NB4 (cell line): ENCODE measurements around the gene SPINK1.

ENCODE experiments used
- DNase-seq: peaks from one replicate; pipeline ENCODE4 v3.0.0; 2010; ENCODE audit warnings: low read depth
- H3K4me3 ChIP-seq: one replicate; pipeline ENCODE4 v1.5.1; 2011; ENCODE audit warnings: mild to moderate bottlenecking, low read depth, low read length, moderate library complexity
- CTCF ChIP-seq: IDR thresholded peaks from one replicate; pipeline ENCODE4 v1.5.1; 2012; ENCODE audit warnings: low read depth, low read length
- MAX ChIP-seq: IDR thresholded peaks from 2 replicates; pipeline ENCODE4 v1.6.1; 2011; ENCODE audit warnings: low read depth, low read length
- MYC ChIP-seq: IDR thresholded peaks from 2 replicates; pipeline ENCODE4 v1.6.1; 2011; ENCODE audit warnings: low read depth, low read length
- POLR2A ChIP-seq: IDR thresholded peaks from 2 replicates; pipeline ENCODE4 v1.6.1; 2011; ENCODE audit warnings: mild to moderate bottlenecking; ENCODE audit not compliant: insufficient read length; ENCODE audit errors: extremely low read depth

The SPINK1 gene

GRCh38 chr5:147851578-147851977 lies 20.1 kb upstream of the SPINK1 start:
- TF ChIP-seq POLR2A (no peak), MYC (no peak), MAX (no peak), CTCF (no peak)
- DNase-seq = no peak
- no peak overlapping the region for H3K4me3 ChIP-seq

GRCh38 chr5:147849226-147849625 lies 17.8 kb upstream of the SPINK1 start:
- no peak for TF ChIP-seq CTCF
- TF ChIP-seq MYC = no peak
- no peak for TF ChIP-seq POLR2A
- TF ChIP-seq MAX = no peak
- no peak for DNase-seq

DNA sequence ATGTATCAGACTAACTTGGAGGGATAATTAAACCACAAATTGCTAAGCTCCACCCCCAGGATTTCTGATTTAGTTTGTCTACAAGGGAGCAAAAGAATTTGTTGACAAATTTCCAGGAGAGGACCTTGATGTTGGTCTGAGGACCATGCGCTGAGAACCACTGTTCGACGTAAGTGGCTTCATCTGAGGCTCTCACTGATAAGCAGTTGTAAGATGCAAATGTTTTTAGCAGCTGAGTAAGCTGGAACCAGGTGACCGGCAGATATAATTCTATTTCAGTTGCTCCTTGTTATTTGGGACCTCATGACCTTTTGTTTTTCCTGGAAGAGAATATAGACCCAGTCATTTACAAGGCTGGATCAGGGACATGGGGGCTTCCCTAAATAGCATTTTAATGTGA lies 14.1 kb upstream of the SPINK1 start:
- no peak overlapping the region for H3K4me3 ChIP-seq
- DNase-seq = no peak
- TF ChIP-seq CTCF = no peak
- no peak for TF ChIP-seq POLR2A
- no peak for TF ChIP-seq MAX
- no peak for TF ChIP-seq MYC

More at GRCh38 chr5:147849226-147849625, 17.8 kb upstream of the SPINK1 start:
- H3K4me3 ChIP-seq = no peak overlapping the region

- no peak for DNase-seq
- H3K4me3 ChIP-seq = no peak overlapping the region
- TF ChIP-seq CTCF = no peak
- TF ChIP-seq MYC = no peak
- TF ChIP-seq MAX = no peak
Observed at GRCh38 chr5:147844846-147845245, 13.4 kb upstream of the SPINK1 start.

GRCh38 chr5:147842869-147843268 lies 11.4 kb upstream of the SPINK1 start:
- DNase-seq = no peak
- TF ChIP-seq POLR2A = no peak
- no peak for TF ChIP-seq CTCF
- no peak for TF ChIP-seq MYC
- no peak for TF ChIP-seq MAX
- no peak overlapping the region for H3K4me3 ChIP-seq

- TF ChIP-seq MAX = no peak
- no peak overlapping the region for H3K4me3 ChIP-seq
- DNase-seq = no peak
Observed at GRCh38 chr5:147836439-147836838, 5.0 kb upstream of the SPINK1 start.
